Measurements from ENCODE around the gene CHRNA5. TPM values are rescaled to one million over a fixed set of nuclear protein-coding genes. Genes with fewer than 3 reads are reported as not detected.
A peak's percentile ranks its signal among the peaks of the same experiment; 100 is the strongest.

The CHRNA5 gene
- total RNA-seq, 1 experiment from 2014 or later, result 5.5 TPM

- DNase-seq (ENCODE audit: low read depth), result peak; percentile 4
These were observed 54.8 kb downstream of the CHRNA5 start for GRCh38 chr15:78620021-78620526.

GRCh38 chr15:78620527-78621421 lies 55.5 kb downstream of the CHRNA5 start, which contains the start of gene CHRNA3:
TSS of gene CHRNA3 (minus strand) at chr15:78620996. CDS start at chr15:78620794, 202 bp downstream.
- no peak for DNase-seq (ENCODE audit: low read depth)

GRCh38 chr15:78621810-78622402 lies 56.6 kb downstream of the CHRNA5 start:
- no peak for DNase-seq (ENCODE audit: low read depth)

GRCh38 chr15:78623786-78624497 lies 58.6 kb downstream of the CHRNA5 start:
- no peak for DNase-seq (ENCODE audit: low read depth)

DNA sequence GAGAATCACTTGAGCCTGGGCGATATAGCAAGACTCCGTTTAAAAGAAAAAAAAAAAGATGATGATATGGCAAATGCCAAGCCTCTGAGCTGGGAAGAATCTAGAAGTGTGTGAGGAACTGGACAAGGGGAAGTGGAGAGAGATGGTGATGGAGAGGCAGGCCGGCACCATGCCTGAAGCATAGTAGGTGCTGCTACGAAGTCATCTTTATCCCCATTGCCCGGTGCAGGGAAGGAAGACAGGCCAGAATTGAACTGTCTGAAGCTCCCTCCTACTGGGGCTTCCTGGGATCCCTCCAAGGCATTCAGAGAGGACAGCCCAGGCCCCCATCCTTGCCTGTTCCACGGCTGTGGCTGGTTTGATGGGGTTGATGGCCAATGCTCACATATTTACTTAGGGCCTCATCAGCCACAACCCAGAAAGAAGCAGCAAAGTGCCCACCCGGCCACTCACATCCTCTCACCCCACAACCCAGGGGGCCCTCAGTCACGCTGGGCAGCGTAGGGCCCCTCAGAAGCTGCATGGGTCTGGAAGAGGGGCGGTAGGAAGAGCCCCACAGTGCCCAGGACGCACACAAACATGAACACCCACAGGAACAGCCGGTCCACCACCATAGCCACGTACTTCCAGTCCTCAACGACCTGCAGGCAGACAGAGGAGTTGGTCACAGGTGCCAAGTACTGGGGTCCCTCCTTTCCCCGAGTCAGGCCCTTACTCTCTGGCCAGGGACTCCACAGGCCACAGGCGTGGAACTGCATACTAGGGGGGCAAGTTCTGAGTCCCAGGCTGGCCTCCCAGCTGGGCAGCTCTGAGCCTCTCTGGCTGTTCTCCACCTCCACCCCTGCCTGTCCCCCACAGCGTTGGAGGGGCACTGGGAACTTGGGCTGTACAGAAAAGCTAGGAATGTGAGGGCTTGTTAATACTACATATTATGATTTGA lies 59.6 kb downstream of the CHRNA5 start:
- DNase-seq (ENCODE audit: low read depth), result no peak

DNA sequence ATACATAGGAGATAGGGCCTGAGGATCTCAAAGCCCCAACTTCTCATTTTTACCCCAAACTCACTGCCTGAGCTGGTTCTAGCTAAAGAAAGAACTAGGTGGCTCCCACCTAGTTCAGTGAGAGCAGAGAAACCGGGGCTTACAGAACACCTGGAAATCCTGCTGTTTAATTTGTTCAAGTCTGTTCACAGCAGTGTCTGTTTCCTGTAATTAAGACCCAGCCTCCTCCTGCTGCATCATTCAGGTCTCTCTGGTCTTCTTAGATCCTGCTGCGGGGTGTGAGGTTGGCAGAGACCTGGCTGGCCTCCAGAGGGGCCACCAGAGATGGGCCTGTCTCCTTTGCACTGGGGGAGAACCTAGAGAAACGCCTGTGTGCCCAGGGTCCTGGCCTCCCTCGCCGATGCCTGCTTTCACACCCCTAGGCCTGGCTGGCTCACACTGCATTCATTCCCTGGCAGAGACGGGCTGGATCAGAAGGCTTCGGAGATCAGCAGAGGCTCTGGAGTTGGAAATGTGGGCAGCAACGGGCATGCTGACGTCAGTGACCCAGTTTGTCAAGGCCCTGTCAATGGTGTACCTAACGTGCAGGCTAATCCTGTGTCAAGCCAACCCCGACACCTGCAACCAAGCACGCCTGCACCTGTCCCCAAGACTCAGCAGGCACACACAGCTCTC lies 60.4 kb downstream of the CHRNA5 start:
- no peak for DNase-seq (ENCODE audit: low read depth)

DNA sequence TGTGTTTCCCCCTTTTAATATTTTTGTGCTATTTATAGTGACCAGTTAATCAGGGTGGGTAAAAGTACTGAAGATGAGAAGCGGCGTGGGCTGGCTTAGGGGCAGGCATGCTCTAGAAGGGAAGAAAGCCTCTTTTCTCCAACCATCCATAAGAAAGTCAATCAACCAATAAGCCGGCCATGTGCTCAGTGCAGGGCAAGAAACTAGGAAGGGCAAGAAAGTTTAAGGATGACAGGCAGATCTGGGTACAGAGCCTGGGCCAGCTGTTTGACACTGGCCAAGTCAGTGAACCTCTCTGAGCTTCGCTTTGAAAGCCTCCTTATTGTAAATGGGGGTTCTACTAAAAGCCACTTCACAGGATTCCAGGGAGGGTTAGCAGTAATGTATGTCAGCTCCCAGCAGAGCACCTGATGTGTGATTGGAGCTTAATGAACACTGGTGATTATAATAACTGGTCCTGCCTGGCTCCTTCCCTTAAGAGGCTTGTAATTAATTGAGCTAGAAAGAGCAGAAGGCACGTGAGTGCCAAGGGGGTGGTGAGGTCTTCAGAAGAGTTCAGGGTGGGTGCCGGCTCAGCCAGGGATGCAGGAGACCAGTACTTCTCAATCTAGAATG lies 61.2 kb downstream of the CHRNA5 start:
- DNase-seq (ENCODE audit: low read depth), result no peak

DNA sequence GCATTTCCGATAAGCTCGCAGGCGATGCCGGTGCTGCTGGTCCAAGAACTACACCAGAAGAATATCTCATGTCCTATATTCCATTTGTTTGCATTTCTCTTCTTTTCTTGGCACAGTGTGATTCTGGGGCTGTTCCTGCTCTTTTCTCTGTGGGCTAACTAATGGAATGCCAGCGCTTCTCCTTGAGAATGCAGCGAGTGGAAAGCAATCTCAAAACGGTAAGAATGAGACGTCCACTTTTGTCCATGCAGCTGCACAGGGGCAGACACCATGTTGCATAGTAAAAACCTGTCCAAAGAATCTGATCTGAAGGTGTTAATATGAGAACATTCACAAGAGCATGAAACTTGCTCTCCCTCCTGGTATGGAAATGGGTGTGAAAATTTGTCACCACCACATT lies 62.0 kb downstream of the CHRNA5 start:
- DNase-seq (ENCODE audit: low read depth), result no peak

DNA sequence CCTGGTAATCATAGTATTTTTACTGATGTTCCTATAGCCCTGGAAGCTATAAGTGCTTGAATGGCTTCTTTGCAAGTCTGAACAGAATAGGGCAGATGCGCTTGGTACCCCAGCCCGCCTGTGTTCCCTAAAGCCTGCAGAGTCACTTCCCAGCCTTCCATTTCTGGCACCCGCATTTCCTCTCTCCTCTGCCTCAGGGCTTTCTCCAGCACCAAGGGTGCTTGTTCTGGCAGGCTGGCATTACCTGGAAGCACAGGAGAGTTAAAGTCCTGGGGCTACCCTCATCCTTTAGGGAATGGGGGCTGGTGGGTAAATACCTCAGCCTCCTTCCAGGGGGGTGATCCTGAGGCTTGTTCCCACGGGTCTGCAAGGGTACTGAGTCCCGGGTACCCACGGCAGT lies 62.9 kb downstream of the CHRNA5 start:
- no peak for DNase-seq (ENCODE audit: low read depth)

DNA sequence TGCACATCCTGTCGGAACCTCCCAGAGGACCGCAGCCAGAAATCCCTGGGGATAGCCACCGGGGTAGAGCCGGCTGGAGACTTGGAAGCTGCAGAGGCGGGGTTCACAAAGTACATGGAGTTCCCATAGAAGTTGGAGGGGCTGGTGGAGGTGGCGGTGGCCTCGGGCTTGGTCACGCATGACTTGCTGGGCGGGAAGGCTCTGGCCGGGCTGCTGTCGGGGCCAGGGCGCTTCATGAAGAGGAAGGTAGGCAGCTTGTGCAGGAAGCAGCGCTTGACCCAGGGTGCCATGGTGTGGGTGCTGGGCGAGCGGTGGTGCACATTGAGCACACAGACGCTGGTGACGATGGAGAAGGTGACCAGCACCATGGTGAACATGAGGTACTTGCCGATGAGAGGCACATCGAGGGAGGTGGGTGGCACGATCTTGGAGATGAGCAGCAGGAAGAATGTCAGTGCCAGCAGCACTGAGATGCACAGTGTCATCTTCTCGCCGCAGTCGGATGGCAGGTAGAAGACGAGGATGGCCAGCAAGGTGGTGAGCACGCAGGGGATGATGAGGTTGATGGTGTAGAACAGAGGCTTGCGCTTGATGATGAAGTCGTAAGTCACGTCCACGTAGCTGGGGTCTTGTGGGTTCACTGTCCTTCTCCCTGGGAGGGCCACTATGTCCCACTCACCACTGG lies 63.9 kb downstream of the CHRNA5 start:
- no peak for DNase-seq (ENCODE audit: low read depth)

GRCh38 chr15:78629716-78630065 lies 64.4 kb downstream of the CHRNA5 start:
- no peak for DNase-seq (ENCODE audit: low read depth)

DNA sequence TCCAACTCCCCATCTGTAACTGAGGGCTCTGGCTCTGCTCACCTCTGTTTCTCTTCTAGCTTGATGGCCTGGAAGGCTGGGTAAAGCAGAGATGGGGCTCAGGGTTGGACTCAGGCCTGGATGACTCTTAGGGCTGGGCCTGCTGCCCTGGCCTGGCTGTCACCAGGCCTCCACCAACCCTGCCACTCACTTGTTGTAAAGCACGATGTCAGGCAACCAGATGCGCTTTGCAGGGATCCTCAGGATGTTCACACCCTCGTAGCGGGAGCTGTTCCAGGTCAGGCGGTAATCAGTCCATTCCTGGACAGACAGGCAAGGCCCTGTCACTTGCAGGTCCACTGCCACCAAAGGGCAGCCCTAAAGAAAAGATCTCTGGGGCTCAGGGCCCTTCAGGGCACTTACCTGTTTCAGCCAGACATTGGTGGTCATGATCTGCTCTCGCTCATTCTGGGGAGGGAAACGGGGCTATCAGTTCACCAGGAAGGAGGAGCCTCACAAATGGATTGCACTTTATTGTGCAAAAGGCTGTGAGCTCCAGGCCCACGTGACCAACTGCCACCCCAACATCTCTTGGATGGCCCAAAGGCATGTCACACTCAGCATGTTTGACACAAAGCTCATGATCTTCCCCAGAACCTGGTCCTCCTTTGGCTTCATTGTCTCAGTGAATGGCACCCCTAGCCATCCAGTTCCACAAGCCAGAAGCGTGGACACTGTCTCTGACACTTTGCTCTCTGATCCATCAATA lies 65.7 kb downstream of the CHRNA5 start:
- no peak for DNase-seq (ENCODE audit: low read depth)

- no peak for DNase-seq (ENCODE audit: low read depth)
These were observed 68.0 kb downstream of the CHRNA5 start for GRCh38 chr15:78633348-78633747.

GRCh38 chr15:78634210-78635145 lies 69.2 kb downstream of the CHRNA5 start:
- DNase-seq (ENCODE audit: low read depth), result no peak

GRCh38 chr15:78635346-78635745 lies 70.0 kb downstream of the CHRNA5 start:
- DNase-seq (ENCODE audit: low read depth), result no peak

DNA sequence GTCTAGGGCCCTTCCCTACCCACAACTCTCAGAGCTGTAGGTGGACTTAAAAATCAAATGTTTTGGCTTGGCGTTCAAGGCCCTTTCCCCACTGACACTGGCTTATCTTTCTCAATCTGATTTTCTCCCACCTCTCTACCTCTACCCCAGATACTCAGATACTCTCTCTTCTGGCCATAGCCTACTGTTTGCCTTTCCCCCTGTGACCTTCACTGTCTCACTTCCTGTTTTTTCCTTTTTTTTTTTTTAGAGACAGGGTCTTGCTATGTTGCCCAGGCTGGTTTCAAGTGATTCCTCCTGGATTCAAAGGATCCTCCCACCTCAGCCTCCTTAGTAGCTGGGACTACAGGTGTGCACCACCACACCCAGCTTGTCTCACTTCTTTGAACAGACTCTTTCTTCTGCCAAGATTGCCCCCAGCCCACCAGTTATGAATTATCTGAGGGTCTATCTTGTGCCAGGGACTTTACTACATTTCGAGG lies 71.1 kb downstream of the CHRNA5 start:
- no peak for DNase-seq (ENCODE audit: low read depth)

DNA sequence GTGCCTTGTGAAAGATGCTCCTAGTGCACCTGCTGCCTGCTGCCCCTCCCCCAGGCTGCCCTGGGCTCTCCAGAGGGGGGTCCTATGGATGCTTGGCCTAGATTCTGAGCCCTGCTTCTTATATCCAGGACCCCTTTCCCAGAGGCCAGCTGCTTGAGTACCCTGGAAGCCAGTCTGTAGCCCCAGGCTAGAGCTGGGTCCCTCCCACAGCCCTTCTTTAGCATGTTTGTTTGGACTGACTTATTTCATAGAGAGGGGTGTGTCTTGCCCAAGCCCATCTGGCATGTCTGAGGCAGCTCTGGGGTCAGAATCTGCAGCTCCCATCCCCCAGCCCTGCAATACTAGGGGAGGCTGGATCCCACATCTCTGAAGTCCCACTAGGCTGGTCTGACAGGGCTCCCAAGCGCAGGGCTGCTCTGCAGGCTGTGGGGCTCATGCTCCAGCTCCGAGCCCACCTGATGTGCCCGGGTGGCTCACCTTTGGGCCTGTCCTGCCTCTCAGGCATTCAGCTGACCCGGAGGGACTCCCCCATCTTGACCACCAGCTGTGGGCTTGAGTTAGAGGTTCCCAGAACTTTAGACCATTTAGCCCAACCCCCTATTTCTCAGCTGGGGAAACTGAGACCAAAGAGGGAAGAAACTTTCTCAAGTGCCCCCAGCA lies 72.6 kb downstream of the CHRNA5 start:
- no peak for DNase-seq (ENCODE audit: low read depth)

All from LHCN-M2 (cell line).